ENCODE results near the gene GNA15. TPM values are rescaled to one million over a fixed set of nuclear protein-coding genes. Genes with fewer than 3 reads are reported as not detected.

Gene GNA15
- total RNA-seq, result under 0.01 TPM in 1 of 2 replicates, not detected in the other

GRCh38 chr19:3135961-3136683 lies at the start of gene GNA15:
Gene GNA15 (plus strand): TSS chr19:3136033. CDS start chr19:3136451, 418 bp downstream.

DNA sequence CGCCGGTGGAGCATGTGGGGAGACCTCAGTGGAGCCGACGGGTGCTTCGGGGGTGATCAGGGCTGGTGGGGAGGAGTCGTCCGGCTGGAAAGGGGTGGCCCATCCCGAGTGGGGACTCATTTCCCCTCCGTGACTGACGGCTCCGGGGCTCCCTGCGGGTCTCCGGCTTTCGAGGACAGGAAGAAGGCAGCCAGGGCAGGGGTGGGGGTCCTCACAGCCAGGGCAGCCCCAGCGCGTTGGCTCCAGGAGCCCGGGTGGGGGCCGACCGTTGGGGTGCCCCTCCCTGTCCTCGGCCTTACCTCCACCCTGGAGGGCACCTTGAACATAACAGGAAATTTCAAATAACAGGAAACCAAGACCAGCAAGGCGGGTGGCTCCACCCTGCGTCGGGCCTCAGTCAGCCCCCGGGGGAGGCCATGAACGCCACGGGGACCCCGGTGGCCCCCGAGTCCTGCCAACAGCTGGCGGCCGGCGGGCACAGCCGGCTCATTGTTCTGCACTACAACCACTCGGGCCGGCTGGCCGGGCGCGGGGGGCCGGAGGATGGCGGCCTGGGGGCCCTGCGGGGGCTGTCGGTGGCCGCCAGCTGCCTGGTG lies 42.6 kb downstream of the GNA15 start, which contains the start of gene S1PR4:
Gene S1PR4 (plus strand): TSS at position 393 of the 596 bp plus-strand sequence. CDS start 24 bp downstream, at position 417.

GRCh38 chr19:3185461-3186159 lies 49.8 kb downstream of the GNA15 start, which contains the start of gene NCLN:
Gene NCLN (plus strand): TSS chr19:3185930. CDS start chr19:3186031, 101 bp downstream.

Other genes starting within 250 kb of the GNA15 start
- 3.5 and 3.6 TPM in 2 replicates for gene ZNF57, start 235.1 kb upstream of the GNA15 start, total RNA-seq
- gene ZNF77, start 191.1 kb upstream of the GNA15 start, total RNA-seq, result 3.5 and 5.5 TPM in 2 replicates
- 2.4 and 3.4 TPM in 2 replicates for gene TLE6, start 158.5 kb upstream of the GNA15 start, total RNA-seq
- gene TLE2, start 106.8 kb upstream of the GNA15 start, total RNA-seq, result 2.1 and 3.1 TPM in 2 replicates
- gene TLE5, start 73.5 kb upstream of the GNA15 start, total RNA-seq, result 109 and 139 TPM in 2 replicates
- 58.2 and 66.7 TPM in 2 replicates for gene GNA11, start 41.7 kb upstream of the GNA15 start, total RNA-seq
- gene S1PR4, start 42.7 kb downstream of the GNA15 start, total RNA-seq, result not detected in 2 replicates
- gene NCLN, start 49.9 kb downstream of the GNA15 start, total RNA-seq, result 32.4 and 36.7 TPM in 2 replicates
- 0.09 TPM in 1 of 2 replicates, not detected in the other for gene CELF5, start 88.6 kb downstream of the GNA15 start, total RNA-seq
- gene NFIC, start 230.6 kb downstream of the GNA15 start, total RNA-seq, result 33.4 and 34.5 TPM in 2 replicates